Fibroblast of villous mesenchyme (primary cell): ENCODE measurements around the gene ARHGAP30. TPM values are rescaled to one million over a fixed set of nuclear protein-coding genes. Genes with fewer than 3 reads are reported as not detected.

Source experiments
- DNase-seq: peaks from one replicate; pipeline ENCODE4 v3.0.0-alpha.2; 2010; ENCODE audit warnings: low read depth
- H3K4me3 ChIP-seq: 2 replicates; pipeline ENCODE4 v1.5.1; 2011; ENCODE audit warnings: low read depth, mild to moderate bottlenecking, low read length
- CTCF ChIP-seq: IDR thresholded peaks from 2 replicates; pipeline ENCODE4 v1.5.1; 2012; ENCODE audit warnings: low read depth, mild to moderate bottlenecking, low read length; ENCODE audit not compliant: insufficient read depth
- total RNA-seq: library from RNA; depleted of rRNA; stranded (reverse); fragments of >200 nt; gene quantifications from 2 replicates; pipeline ENCODE4 v1.2.3, GENCODE V29; 2012

The ARHGAP30 gene
- total RNA-seq, 1 donor: under 0.01 TPM

DNA sequence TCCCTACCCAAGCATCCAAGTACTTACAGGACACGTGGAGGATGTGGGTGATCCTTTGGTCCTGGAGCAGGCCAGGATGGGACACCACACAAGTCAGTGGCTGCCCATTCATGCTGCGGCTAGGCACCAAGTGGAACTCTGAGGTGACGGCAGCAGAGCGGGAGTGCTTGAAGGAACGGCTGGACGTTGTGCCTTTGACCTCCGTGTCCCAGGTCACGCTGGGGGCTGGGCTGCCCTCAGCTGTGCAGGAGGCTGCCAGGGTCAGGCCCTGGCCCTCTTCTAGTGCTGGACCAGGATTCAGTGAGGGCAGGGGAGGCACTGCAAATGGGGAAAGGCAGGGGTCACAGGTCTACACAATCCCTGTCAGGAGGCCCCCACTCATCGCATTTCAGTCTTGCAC lies 7.7 kb upstream of the ARHGAP30 start:
- TF ChIP-seq CTCF: no peak
- DNase-seq: no peak
- no peak overlapping the region for H3K4me3 ChIP-seq

GRCh38 chr1:161076410-161076809 lies 6.7 kb upstream of the ARHGAP30 start:
- TF ChIP-seq CTCF: no peak
- H3K4me3 ChIP-seq: no peak overlapping the region
- no peak for DNase-seq

- DNase-seq: peak; percentile 51
- TF ChIP-seq CTCF: no peak
- H3K4me3 ChIP-seq: peak overlapping the region; percentile 27
Measured at GRCh38 chr1:161074676-161075368, 5.1 kb upstream of the ARHGAP30 start.

GRCh38 chr1:161073474-161074121 lies 3.9 kb upstream of the ARHGAP30 start:
- no peak overlapping the region for H3K4me3 ChIP-seq
- no peak for TF ChIP-seq CTCF
- DNase-seq: no peak

GRCh38 chr1:161072751-161073449 lies 3.2 kb upstream of the ARHGAP30 start:
- no peak for DNase-seq
- TF ChIP-seq CTCF: no peak
- H3K4me3 ChIP-seq: no peak overlapping the region

- no peak overlapping the region for H3K4me3 ChIP-seq
- peak; percentile 67 for DNase-seq
- TF ChIP-seq CTCF: peak; percentile 68
Measured at GRCh38 chr1:161071886-161072371, 2.2 kb upstream of the ARHGAP30 start.
